SU-DHL-6 (cell line): ENCODE data around the gene ZNF200.
"Not testable (repeated sequence)": the region's sequence is repeated elsewhere in the genome, so short reads cannot be mapped to it uniquely, and the experiment has no call there.

Experiments
- CTCF ChIP-seq: fragments of 200-600 bp; sonication (generic); IDR thresholded peaks from one replicate; pipeline ENCODE4 v1.5.1; 2017; ENCODE audit warnings: antibody characterized with exemption, mild to moderate bottlenecking, low read length, moderate library complexity; ENCODE audit not compliant: insufficient read depth, poor library complexity, severe bottlenecking
- EZH2phosphoT487 ChIP-seq: fragments of 200-600 bp; sonication (generic), shearing (Covaris generic); conservative IDR thresholded peaks from 2 replicates; pipeline ENCODE4 v1.6.1; 2018; ENCODE audit warnings: mild to moderate bottlenecking, antibody characterized with exemption, low read length, moderate library complexity, mixed read lengths

- TF ChIP-seq CTCF, EZH2phosphoT487: not testable (repeated sequence)
These were observed 52.7 kb downstream of the ZNF200 start for GRCh38 chr16:3182293-3182607.
